ENCODE results near the gene LRRC26.

LRRC26 gene

DNA sequence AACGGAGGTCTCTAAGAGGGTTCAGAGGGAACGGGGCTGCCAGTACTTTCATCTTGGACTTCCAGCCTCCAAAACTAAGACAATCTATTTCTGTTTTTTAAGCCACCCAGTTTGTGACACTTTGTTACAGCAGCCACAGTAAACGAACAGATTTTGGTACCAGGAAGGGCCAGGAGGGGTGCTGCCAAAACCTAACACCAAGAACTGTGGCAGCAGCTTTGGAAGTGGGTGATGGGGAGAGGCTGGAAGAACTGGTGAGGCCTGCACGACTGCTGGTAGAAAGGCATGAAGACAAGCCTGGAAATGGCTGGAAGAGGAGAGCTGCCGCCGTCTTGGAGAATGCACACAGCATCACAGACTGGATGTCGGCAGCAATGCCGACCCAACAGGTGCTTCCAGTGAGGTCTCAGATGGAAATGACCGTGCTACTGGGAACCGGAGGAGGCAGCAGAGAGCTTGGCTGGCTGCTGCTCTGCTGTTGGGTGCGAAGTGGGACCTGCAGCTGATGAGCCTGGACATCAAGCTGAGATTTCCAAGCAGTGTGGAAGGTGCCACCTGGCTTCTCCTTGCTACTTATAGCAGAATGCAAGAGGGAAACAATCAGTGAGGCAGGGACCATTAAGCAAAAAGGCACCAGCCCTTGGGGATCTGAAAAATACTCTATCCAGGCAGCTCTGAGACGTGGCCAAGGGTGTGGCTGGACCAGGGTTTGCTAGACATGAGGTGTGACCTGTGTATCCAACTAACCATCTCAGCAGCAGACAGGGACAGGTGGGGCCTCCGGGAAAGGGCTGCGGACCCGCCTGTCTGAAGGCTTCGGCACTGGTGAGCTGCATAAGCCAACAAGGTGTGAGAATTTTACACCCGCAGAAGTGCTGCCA lies 6.7 kb upstream of the LRRC26 start:
- no peak for DNase-seq (ENCODE audit: low read depth, low spot score)
- TF ChIP-seq, protein P1, sequence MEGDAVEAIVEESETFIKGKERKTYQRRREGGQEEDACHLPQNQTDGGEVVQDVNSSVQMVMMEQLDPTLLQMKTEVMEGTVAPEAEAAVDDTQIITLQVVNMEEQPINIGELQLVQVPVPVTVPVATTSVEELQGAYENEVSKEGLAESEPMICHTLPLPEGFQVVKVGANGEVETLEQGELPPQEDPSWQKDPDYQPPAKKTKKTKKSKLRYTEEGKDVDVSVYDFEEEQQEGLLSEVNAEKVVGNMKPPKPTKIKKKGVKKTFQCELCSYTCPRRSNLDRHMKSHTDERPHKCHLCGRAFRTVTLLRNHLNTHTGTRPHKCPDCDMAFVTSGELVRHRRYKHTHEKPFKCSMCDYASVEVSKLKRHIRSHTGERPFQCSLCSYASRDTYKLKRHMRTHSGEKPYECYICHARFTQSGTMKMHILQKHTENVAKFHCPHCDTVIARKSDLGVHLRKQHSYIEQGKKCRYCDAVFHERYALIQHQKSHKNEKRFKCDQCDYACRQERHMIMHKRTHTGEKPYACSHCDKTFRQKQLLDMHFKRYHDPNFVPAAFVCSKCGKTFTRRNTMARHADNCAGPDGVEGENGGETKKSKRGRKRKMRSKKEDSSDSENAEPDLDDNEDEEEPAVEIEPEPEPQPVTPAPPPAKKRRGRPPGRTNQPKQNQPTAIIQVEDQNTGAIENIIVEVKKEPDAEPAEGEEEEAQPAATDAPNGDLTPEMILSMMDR (IDR thresholded peaks at IDR 0.05; ENCODE audit: insufficient read depth, low read length, missing control alignments) = peak; percentile 54
- CTCF ChIA-PET = interaction anchor here (0.8 to 5.4 kb wide), 8 partner anchors 10 to 86 kb away, joined by 3 to 30 read pairs (median 3); partner anchors contain the start of genes ANAPC2, RNF224 and SSNA1
- POLR2A ChIA-PET = interaction anchor here (0.8 to 1.1 kb wide), 3 partner anchors 12 to 64 kb away, joined by 3 read pairs; partner anchors contain the start of genes ANAPC2, SSNA1 and TUBB4B
- no peak overlapping the region for H3K4me3 ChIP-seq (ENCODE audit: low read depth, low read length)

- POLR2A ChIA-PET = interaction anchor here (1.1 kb wide), 1 partner anchor 13 kb away, joined by 3 read pairs; the partner anchor contains the start of gene SSNA1
- CTCF ChIA-PET = interaction anchor here (1.2 to 5.4 kb wide), 2 partner anchors 13 to 117 kb away, joined by 3 to 30 read pairs; partner anchors contain the start of genes ANAPC2 and SSNA1
- DNase-seq (ENCODE audit: low read depth, low spot score) = no peak
- H3K4me3 ChIP-seq (ENCODE audit: low read depth, low read length) = no peak overlapping the region
- TF ChIP-seq, protein P1 (IDR thresholded peaks at IDR 0.05; ENCODE audit: insufficient read depth, low read length, missing control alignments) = peak; percentile 22
Measured at GRCh38 chr9:137175345-137175961, 5.6 kb upstream of the LRRC26 start.

DNA sequence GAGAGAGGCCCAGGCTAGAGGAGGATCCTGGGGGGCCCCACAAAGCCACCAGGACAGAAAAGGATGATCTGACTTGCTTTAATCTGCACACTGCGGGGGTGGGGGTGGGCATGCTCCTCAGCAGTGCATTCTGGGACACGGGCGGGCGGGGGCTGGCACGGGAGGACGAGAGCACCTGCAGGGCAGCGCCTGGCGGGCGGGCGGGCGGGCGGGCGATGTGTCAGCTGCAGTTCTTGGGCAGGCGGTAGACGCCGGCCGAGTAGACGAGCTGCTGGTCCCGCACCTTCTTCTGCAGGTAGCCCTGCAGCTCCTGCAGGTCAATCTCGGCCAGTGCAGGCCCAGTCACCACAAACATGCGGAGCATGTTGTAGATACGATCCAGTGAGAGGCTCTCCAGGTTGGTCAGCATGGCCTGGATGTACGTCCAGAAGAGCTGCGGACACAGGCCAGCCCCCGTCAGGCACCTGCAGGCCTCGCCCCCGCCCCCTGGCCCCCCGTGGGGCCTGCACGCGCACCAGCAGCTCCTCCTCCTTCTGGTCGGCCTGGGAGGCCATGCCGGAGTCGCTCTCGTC lies 5.0 kb upstream of the LRRC26 start:
- POLR2A ChIA-PET = interaction anchor here (0.6 to 1.2 kb wide), 3 partner anchors 8 to 88 kb away, joined by 3 to 5 read pairs (median 4); partner anchors contain the start of genes MAN1B1 and SSNA1

DNA sequence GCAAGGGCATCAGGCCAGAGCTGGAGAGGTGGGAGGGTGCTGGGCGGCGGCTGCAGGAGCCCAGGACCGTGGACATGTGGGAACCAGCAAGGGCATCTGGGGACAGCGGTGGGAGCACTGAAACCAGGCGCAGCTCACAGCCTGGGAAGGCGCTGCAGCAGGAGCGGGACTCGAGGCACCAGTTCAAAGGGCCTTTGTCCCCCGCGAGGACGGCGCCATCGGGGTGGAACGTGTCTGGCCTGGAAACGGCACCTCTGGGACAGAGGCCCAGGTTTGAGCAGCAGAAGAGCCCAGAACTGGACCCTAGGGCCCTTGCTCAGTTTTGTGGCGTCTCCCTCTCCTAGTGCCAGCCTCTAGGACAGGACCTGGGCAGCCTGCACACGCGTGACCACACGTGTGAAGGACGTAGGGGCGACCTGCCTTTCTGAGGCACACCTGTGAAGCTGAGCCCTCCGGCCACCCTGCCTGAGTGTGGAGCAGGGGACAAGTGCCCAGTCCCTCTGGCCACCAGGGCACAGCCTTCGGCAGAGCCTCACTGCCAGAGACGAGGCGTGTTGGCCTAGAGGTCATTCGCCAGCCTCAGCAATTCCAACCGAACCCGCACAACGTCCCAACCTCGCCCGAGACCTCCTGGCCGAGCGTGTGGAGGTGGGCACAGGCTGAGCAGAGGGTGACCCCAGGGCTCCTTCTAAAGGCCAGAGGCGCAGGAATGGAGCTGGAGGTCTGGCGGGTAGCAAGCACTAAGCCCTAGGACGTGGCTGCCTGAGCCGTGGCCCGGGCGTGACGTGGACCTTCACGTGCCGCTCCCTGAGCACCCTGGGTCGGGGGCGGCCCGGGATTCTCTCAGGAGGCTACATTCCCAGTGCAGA lies 4.2 kb upstream of the LRRC26 start:
- no peak for DNase-seq (ENCODE audit: low read depth, low spot score)
- ChIA-PET CTCF (interaction anchor here (1.2 to 5.4 kb wide), 2 partner anchors 14 to 116 kb away, joined by 3 to 30 read pairs; partner anchors contain the start of genes ANAPC2 and SSNA1), POLR2A (interaction anchor here (0.6 to 1.2 kb wide), 3 partner anchors 9 to 255 kb away, joined by 4 to 5 read pairs (median 5); partner anchors contain the start of gene MAN1B1)
- H3K4me3 ChIP-seq (ENCODE audit: low read depth, low read length) = no peak overlapping the region
- TF ChIP-seq, protein P1 (IDR thresholded peaks at IDR 0.05; ENCODE audit: insufficient read depth, low read length, missing control alignments) = no peak

More for the DNA sequence above, 5.0 kb upstream of the LRRC26 start:
- H3K4me3 ChIP-seq (ENCODE audit: low read depth, low read length) = no peak overlapping the region
- CTCF ChIA-PET = interaction anchor here (1.2 to 5.4 kb wide), 2 partner anchors 14 to 116 kb away, joined by 3 to 30 read pairs; partner anchors contain the start of genes ANAPC2 and SSNA1
- no peak for DNase-seq (ENCODE audit: low read depth, low spot score)
- TF ChIP-seq, protein P1 (IDR thresholded peaks at IDR 0.05; ENCODE audit: insufficient read depth, low read length, missing control alignments) = no peak

DNA sequence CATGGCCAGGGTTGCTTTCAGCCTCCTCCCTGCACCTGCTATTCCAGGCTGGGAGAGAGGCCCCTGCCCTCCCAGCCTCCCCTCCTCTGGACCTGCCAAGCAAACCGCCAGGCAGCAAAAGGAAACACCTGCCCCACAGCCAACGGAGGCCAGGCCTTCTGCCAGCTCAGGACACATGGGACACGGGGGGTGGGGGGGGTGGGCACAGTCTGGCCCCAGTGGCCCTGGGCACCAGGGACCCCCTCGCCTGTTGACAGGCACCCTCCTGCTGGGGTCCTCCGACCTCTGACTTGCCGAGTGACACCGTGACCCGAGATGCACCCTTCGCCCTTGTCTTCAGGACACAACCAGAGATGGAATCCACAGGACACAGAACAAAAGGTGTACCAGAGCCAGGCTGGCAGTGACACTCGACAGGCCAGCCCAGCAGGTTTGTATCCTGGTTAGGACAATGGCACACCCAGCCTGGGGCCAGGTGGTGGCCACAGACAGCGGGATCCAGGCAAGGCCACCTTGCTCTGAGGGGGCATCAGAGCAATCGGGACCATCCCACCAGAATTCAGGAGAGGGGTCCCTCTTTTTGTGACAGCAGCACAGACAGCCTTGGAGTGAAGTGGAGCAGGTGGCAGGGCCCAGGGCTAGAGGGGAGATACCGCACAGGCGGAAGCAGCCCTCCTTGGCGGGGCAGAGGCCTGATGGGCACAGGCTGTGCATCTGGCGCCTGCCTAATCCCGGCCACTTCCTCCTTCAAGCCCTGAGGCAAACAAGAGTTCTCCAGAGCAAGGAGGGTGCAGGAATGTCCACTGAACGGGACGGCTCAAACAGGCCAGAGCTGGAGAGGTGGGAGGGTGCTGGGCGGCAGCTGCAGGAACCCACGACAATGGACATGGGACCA lies 3.3 kb upstream of the LRRC26 start:
- no peak overlapping the region for H3K4me3 ChIP-seq (ENCODE audit: low read depth, low read length)
- CTCF ChIA-PET = interaction anchor here (1.3 to 5.4 kb wide), 3 partner anchors 14 to 23 kb away, joined by 4 to 30 read pairs (median 4); partner anchors contain the start of genes ANAPC2 and SSNA1
- TF ChIP-seq, protein P1 (IDR thresholded peaks at IDR 0.05; ENCODE audit: insufficient read depth, low read length, missing control alignments) = no peak
- DNase-seq (ENCODE audit: low read depth, low spot score) = no peak
- POLR2A ChIA-PET = interaction anchor here (0.6 kb wide), 1 partner anchor 254 kb away, joined by 5 read pairs; no protein-coding TSS in a partner anchor

Data from AG04449 (cell line).